CD4-positive, alpha-beta T cell treated with Interleukin-12 subunit alpha and Interleukin-12 subunit beta, for 1 hour (primary cell): ENCODE data around the gene OSTF1.

Source experiments
- DNase-seq: peaks from one replicate; pipeline ENCODE4 v3.0.0-alpha.2; 2020

Gene OSTF1

GRCh38 chr9:75086541-75087288 is 1.6 kb upstream of the OSTF1 start:
- DNase-seq = peak; percentile 28

DNA sequence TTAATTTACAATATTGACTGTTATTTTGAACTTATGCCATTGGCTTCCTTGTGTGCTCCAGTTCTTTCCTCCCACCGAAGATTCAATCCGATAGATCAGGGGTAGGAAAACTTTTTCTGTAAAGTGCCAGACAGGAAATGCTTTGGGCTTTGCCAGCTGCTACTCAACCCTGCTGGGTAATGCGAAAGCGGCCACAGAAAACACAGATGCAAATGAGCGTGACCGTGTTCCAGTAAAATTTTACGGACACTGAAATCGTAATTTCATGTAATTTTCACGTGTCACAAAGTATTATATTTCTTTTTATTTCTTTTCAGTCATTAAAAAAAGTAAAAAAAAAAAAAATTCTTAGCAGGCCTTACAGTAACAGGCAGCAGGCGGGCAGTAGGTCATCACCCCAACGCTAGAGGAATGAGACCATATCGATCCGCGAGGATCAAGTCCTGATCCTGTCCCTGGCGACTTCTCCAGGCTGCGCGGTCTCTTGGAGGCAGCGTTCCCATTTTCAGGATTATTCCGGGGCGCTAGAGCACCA is 958 bp upstream of the OSTF1 start:
- peak; percentile 51 for DNase-seq

- peak; percentile 33 for DNase-seq
These were observed 495 bp downstream of the OSTF1 start for GRCh38 chr9:75088646-75089372.

GRCh38 chr9:75089373-75089766 is 1.1 kb downstream of the OSTF1 start:
- no peak for DNase-seq

DNA sequence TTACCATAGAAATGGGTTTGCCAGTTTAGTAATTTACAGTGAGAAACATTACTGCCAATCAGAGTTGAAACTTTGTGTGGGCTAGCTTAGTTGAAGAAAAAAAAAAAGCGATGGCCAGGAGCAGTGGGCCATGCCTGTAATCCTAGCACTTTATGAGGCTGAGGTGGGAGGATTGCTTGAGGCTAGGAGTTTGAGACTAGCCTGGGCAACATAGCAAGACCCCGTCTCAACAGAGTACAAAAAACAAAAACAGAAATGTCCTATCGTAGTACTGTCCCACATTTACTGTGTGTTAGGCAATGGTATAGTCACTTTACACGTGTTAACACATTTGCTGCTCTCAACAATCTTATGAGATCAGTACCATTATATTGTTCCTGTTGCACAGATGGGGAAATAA is 2.3 kb downstream of the OSTF1 start:
- DNase-seq = no peak

DNA sequence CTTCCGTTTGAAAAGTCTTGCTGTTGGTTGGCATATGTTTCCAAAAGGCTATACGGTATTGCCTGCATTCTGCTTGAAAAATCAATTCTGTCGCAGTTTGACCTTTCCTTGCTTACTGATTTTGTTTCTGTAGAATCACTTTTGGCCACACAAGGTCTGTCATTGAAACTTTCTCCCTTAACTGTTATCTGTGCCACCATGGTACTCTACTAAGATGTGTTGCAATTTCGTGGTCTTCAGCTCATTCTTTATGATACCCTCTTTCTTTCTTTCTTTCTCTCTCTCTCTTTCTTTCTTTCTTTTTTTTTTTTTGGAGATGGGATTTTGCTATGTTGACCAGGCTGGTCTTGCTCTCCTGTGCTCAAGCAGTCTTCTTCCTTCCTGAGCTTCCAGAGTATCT is 4.5 kb downstream of the OSTF1 start:
- no peak for DNase-seq

DNA sequence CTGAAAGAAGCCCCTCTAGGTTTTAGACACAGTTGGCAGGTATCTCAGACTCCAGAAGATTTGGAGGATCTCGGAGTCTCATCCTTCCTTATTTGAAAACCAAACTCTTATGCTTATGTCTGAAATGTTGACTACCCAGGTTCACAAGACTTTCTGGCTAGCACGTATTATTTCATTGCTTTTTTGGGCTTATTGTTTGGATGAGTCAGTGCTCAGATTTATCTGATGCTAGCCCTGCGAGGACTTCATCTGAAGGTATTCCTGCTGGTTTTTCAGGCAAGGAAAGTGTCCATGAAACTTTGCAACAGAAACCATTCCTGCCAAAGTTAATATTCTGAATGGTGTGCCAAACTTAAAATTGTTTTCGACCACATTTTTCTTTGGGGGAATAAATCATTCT is 8.5 kb downstream of the OSTF1 start:
- no peak for DNase-seq

DNA sequence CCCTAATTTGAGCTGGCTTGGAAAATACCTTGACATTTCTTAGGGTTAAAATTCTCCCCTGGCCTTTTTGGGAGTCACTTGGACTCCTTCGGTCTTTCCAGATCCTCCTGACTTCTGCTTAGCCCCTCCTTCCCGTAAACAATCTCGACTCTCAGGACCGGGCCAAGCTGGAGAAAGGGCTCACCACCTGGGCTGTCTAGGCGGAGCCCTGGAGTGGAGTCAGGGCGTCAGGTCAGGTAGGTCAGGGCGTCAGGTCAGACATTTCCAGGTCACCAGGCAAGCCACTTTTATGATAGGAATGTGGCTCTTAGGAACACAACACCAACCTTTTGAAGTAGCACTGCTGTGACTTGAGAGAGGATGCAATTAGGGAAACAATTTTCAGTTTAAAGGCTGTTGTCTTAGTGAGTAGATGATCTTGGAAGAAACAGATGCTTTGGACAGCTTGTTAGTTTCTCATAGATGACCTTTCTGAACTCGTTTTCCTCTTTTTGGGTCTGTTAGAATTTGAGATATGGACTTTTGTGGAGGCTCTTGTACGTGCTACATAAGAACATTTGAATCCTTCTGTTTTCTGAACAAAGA is 12.8 kb downstream of the OSTF1 start:
- no peak for DNase-seq

DNA sequence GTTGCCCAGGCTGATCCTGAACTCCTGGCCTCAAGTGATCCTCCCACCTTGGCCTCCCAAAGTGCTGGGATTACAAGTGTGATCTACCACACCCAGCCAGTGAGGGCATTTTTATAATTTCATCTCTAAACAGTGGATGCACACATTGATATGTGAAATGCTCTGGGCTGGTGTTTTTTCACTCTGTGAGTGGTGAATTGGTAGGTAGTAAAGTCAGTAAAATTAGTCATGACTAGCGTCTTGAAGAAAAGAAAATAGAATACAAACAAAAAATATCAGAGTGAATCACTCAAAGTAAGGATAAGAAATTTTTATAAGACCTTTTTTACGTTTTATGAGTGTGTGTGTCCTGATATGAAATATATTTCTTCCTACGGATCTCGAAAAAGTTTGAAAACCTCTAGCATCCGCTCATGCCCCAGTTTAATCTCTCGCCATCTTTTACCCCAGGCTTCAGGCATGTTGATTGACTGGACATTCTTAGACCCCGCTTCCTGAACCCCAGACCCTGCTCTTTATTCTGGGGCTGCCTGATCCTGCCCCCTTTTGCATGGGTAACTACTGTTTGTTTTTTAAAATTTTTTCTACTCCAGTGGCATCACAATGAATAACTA is 14.0 kb downstream of the OSTF1 start:
- no peak for DNase-seq

DNA sequence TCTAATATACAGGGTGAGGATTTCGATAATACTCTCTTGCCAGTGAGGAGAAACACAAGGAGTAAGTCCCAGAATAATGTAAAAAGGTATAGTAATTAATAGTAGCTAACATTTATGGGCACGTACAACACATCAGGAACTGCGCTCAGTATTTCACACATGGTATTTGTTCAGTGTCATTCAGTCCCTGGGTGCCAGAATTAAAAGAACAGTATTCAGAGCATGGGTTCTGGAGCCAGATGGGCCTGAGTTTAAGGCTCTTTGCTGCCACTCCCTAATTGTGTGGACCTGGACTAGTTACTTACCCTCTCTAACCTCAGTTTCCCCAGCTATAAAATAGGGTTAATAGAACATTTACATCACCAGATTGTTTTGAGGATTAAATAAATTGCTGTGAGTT is 16.3 kb downstream of the OSTF1 start:
- no peak for DNase-seq

GRCh38 chr9:75105019-75105540 is 16.8 kb downstream of the OSTF1 start:
- no peak for DNase-seq

- DNase-seq = no peak
These were observed 17.5 kb downstream of the OSTF1 start for GRCh38 chr9:75105841-75106240.

DNA sequence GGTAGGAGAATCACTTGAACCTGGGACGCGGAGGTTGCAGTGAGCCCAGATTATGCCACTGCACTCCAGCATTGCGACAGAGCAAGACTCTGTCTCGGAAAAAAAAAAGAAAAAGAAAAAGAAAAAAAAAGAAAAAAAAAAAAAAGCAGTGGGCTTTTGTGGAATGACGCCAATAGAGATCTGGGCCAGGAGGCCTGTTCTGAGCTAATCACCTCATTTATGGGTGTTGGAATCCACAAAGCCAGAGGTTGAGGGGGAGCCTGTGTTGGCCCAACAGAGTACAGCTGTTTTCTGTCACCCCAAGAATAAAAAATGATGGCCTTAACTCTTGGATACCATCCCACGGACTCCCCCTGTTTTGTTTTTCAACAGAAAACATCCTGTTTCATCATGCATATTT is 18.5 kb downstream of the OSTF1 start:
- no peak for DNase-seq

- DNase-seq = peak; percentile 42
These were observed 20.3 kb downstream of the OSTF1 start for GRCh38 chr9:75108571-75108970.

GRCh38 chr9:75109210-75109839 is 21.0 kb downstream of the OSTF1 start:
- DNase-seq = no peak

GRCh38 chr9:75111019-75111622 is 22.8 kb downstream of the OSTF1 start:
- no peak for DNase-seq

DNA sequence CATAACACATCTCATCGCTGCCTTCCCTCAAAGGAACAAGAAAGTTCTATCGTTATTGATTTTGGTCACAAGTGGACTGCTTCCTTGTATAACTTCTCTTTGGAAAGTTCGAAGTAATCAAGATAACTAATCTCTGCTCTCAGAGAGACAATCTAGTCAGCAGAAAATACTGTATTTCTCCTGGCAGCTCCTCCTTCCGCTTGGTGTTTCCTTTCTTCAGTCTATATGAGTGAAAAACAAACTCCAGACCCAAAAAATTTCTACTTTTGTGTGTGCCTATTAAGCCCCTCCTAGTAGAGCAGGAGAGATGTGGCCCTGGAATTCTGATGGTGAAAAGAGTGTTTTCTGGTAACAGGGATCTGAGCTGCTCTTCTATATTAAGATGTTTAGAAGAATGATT is 24.5 kb downstream of the OSTF1 start:
- no peak for DNase-seq

GRCh38 chr9:75116306-75116705 is 28.0 kb downstream of the OSTF1 start:
- DNase-seq = no peak

DNA sequence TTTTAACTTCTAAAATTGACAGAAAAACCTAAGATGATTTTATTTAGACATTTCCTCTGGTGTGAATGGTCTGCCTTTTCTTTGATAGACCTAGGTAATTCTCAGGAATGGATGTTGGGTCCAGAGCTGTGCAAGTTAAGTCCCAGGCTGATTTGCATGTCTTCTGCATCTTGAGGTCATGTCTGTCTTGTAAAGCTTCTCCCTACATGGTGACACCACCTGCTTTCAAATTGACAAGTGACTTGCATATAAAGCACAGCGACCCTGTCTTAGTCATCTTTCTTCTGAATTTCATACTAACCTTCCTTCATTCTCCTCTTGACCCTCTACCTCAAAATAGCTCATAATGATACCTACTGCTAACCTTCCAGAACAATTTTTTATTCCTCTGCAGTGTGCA is 29.2 kb downstream of the OSTF1 start:
- no peak for DNase-seq

DNA sequence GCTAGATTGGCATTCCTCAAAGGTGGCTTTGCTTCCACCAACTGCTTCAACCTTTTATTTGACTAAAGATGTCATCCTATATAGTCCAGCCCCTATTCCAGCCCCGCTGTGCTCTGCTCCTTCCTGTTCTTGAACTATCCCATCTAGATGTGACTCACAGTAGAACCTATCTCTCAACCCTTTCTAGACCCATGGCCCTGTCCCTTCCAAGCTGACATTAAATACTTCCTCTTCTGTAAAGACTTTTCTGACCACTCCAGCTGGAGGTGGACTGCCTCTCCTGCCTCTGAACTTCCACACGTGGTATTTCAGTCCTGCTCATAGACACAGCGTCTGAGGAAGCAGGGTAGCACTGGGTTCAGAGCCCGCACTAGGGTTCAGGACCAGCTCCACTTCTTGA is 32.4 kb downstream of the OSTF1 start:
- DNase-seq = no peak

GRCh38 chr9:75121914-75122558 is 33.7 kb downstream of the OSTF1 start:
- no peak for DNase-seq

DNA sequence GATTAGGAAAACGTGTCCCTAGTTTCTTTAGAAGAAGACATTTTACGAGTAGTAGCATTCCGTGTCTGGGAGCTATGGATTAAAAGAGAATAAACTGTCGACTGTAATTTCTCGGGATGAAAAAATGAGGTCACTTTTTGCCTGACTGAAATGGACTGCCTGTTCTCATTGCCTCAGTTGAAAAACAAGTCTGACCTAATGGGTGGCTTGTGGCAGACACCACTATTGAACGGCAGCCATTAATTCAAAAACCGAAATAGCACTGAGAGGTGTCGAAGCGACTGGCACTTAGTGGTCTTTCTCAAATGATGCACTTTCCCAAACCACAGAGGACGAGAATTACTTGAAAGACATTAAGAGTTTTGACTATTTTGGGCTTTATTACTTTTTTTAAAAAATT is 35.4 kb downstream of the OSTF1 start:
- DNase-seq = no peak
